ENCODE measurements around the gene SERP2. TPM values are rescaled to one million over a fixed set of nuclear protein-coding genes. Genes with fewer than 3 reads are reported as not detected.

Gene SERP2
- total and polyA plus RNA-seq, 2 donors (not counting 3 experiments of a cell fraction or from before 2014, with no cell fraction given) = 0.30 TPM; not detected in 1

DNA sequence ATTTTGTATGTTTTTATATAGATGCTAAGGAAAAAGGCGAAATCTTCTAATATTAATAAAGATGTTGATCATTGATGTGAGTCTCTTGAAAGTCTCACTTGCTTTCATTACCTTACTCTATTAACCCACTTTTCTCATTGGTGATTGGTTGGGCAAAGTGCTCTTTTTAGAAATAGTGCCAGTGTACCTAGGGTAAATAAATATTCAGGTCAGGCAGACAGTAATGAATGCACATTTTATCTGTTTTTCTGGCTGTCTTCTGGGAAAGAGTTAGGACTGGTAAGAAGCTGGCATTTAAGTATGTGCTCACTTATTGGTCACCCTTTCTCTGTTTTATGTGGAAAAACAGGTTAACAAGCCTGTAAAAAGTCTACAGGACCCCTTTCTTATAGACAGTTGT is 11.2 kb downstream of the SERP2 start:
- FAIRE-seq (no peak), DNase-seq (ENCODE audit: low read depth, low spot score) (no peak)
- CTCF ChIA-PET = interaction anchor here (1.1 to 1.6 kb wide), 3 partner anchors 9 to 50 kb away, joined by 3 to 8 read pairs (median 3); no protein-coding TSS in a partner anchor
- BruUV-seq (replicated peaks) = no TSS peak
- Histone ChIP-seq H3K4me3 (replicated peaks in 1 of 3; ENCODE audit: insufficient read depth in 1 of 3, low read depth in 1 of 3, low read length in 3 of 3) (no peak overlapping the region), H4K20me1 (replicated peaks; ENCODE audit: control insufficient read depth, extremely low read depth, insufficient read depth, low read length) (no peaks in the 10 kb centered on the region), H2AFZ (ENCODE audit: low read depth, low read length) (no peak overlapping the region), H3K27me3 (ENCODE audit: control insufficient read depth in 2 of 2, insufficient read depth in 2 of 2, low read length in 2 of 2) (no peaks in the 10 kb centered on the region), H3K4me2 (ENCODE audit: insufficient read depth, low read length) (no peak overlapping the region), H3K9me3 (replicated peaks; ENCODE audit: control insufficient read depth, insufficient read depth, low read length) (no peaks in the 10 kb centered on the region), H3K36me3 (ENCODE audit: control insufficient read depth in 2 of 2, extremely low read depth in 1 of 2, insufficient read depth in 2 of 2, low read length in 2 of 2) (no peaks in the 10 kb centered on the region), H3K9ac (replicated peaks; ENCODE audit: extremely low read depth, insufficient read depth, low read length) (no peak overlapping the region), H3K27ac (ENCODE audit: insufficient read depth, low read depth, low read length) (no peak overlapping the region), H3K9me1 (replicated peaks; ENCODE audit: control insufficient read depth, extremely low read depth, insufficient read depth, low read length) (no peaks in the 10 kb centered on the region), H3K79me2 (ENCODE audit: control insufficient read depth, insufficient read depth, low read length) (no peaks in the 10 kb centered on the region), H3K4me1 (ENCODE audit: control insufficient read depth, extremely low read depth, insufficient read depth, low read length) (no peaks in the 10 kb centered on the region)
- no peak for TF ChIP-seq POLR2AphosphoS5 (IDR thresholded peaks at IDR 0.05; ENCODE audit: insufficient read depth, low read depth, low read length)
- TF ChIP-seq, protein P1, sequence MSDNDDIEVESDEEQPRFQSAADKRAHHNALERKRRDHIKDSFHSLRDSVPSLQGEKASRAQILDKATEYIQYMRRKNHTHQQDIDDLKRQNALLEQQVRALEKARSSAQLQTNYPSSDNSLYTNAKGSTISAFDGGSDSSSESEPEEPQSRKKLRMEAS (IDR thresholded peaks at IDR 0.05; ENCODE audit: insufficient read depth, insufficient read length) = no peak
- TF ChIP-seq GATA2 (IDR thresholded peaks at IDR 0.05; ENCODE audit: insufficient read depth, insufficient read length, low read depth, low read length) = no peak
- no peak for TF ChIP-seq POLR2A (IDR thresholded peaks at IDR 0.05; ENCODE audit: low read depth, low read length)
- no peak for TF ChIP-seq EZH2 (IDR thresholded peaks at IDR 0.05; ENCODE audit: borderline replicate concordance, low read depth, low read length, severe bottlenecking)
- TF ChIP-seq MYC (IDR thresholded peaks at IDR 0.05; ENCODE audit: low read depth, low read length) = no peak
- no peak for TF ChIP-seq FOS (IDR thresholded peaks at IDR 0.05; ENCODE audit: borderline replicate concordance, insufficient read depth, low read length)
- TF ChIP-seq JUN (IDR thresholded peaks at IDR 0.05; ENCODE audit: borderline replicate concordance, insufficient read depth, insufficient read length, low read depth) = no peak
- TF ChIP-seq CTCF (IDR thresholded peaks at IDR 0.05; ENCODE audit: extremely low read depth in 1 of 2, insufficient read depth in 1 of 2, low read depth in 1 of 2, low read length in 2 of 2) = no peak
- intact Hi-C loops (cut with micrococcal nuclease) = no loop called here
- POLR2A ChIA-PET = no interaction called here
- dilution Hi-C loops (cut with MboI; ENCODE audit: extremely low pct_ligation_motif_present, low sequenced_read_pairs) = no loop called here

All from endothelial cell of umbilical vein (primary cell).